HG02642 (cell line): ENCODE data around the gene ASGR2.
"Not testable (repeated sequence)": the region's sequence is repeated elsewhere in the genome, so short reads cannot be mapped to it uniquely, and the experiment has no call there.

ENCODE experiments used
- ATAC-seq: cut with Tn5 transposase; IDR thresholded peaks from one replicate; pipeline ENCODE4 v1.9.1; 2021; ENCODE audit warnings: mild to moderate bottlenecking; ENCODE audit not compliant: unreplicated experiment, poor library complexity

Gene ASGR2

GRCh38 chr17:7127501-7127900 lies 12.9 kb upstream of the ASGR2 start:
- not testable (repeated sequence) for ATAC-seq

DNA sequence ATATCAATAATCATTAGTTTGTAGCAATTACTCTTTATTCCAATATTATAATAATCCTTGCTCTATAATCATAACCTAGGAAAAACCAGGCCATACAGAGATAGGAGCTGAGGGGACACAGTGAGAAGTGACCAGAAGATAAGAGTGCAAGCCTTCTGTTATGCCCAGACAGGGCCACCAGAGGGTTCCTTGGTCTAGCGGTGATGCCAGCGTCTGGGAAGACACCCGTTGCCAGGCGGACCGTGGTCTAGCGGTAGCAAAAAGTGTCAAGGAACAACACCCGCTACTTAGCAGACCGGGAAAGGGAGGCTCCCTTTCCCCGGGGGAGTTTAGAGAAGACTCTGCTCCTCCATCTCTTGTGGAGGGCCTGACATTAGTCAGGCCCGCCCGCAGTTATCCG lies 11.8 kb upstream of the ASGR2 start:
- ATAC-seq: not testable (repeated sequence)

DNA sequence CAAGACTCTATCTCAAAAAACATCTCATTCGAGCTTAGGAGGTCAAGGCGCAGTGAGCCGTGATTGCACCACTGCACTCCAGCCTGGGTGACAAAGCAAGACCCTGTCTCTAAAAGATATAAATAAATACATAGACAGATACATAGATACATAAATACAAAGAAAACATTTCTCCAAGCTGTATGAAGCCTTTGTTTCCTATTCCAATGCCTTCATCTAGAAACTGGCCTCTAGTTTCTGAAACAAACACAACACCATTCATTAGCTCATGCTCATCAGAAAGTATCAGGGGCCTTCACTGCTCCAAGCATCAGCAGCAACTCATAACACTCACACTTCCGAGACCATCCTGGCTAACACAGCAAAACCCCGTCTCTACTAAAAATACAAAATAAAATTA lies 10.3 kb upstream of the ASGR2 start:
- ATAC-seq: no peak

- no peak for ATAC-seq
Observed at GRCh38 chr17:7123844-7124243, 9.2 kb upstream of the ASGR2 start.

GRCh38 chr17:7122381-7122780 lies 7.8 kb upstream of the ASGR2 start:
- ATAC-seq: no peak

- ATAC-seq: not testable (repeated sequence)
Observed at GRCh38 chr17:7120635-7121034, 6.0 kb upstream of the ASGR2 start.

GRCh38 chr17:7120123-7120522 lies 5.5 kb upstream of the ASGR2 start:
- ATAC-seq: no peak

GRCh38 chr17:7119314-7119713 lies 4.7 kb upstream of the ASGR2 start:
- no peak for ATAC-seq

- no peak for ATAC-seq
Observed at GRCh38 chr17:7114875-7115614, 423 bp upstream of the ASGR2 start.

DNA sequence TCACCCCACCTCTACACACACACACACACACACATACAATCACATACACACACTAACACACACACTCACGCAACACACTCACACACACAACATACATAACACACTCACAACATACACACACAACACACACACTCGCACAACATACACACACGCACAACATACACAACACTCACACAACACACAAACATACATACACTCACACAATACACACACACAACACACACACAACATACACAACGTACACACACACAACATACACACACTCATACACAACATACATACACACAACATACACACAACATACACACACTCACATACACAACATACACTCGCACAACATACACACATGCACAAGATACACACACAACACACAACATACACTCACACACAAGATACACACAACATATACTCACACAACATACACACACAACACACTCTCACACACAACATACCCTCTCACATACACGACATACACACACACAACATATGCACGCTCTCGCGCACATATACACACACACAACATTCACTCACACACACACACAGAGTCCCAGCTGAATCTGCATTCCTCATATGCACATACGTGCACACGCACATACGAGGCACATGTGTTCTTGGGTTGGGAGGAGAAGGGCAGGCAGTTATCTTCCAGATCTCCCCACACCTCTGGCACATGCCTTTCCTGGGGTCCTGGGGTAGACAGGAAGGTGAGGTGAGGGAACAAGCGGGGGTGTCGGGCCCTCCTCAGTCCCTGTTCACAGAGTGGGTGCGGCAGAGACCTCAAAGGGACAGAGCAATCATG lies 1.1 kb downstream of the ASGR2 start:
- no peak for ATAC-seq

GRCh38 chr17:7112510-7113108 lies 2.0 kb downstream of the ASGR2 start:
- ATAC-seq: no peak

- no peak for ATAC-seq
Observed at GRCh38 chr17:7111784-7112509, 2.7 kb downstream of the ASGR2 start.

DNA sequence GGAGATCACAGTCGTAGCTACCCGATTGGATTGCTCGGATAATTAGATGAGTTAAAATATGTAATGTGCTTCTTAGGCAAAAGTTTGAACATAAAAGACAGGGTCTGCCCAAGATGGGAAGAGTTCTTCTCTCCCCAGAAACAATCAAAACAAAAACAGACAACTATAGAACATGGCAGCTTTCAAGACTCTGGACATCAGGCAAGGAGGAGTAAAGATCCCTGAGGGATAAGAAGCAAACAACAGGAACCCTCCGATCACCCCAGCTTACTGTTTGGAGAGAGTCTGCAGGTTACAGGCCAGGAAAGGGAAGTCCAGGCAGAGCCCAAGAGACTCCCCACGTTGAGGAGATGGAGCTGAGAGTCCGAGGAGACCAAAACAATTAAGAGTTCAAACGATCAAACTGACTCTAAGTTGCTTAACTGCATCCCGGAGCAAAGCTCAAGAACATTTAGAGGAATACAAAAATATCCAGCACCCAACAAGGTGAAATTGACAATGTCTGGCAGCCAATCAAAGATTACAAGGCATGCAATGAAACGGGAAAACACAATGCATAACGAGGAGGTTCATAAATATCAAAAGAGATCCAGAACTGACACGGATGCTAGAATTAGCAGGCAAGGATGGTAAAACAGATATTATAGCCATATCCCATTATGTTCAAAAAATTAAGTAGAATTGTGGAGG lies 3.9 kb downstream of the ASGR2 start:
- no peak for ATAC-seq

DNA sequence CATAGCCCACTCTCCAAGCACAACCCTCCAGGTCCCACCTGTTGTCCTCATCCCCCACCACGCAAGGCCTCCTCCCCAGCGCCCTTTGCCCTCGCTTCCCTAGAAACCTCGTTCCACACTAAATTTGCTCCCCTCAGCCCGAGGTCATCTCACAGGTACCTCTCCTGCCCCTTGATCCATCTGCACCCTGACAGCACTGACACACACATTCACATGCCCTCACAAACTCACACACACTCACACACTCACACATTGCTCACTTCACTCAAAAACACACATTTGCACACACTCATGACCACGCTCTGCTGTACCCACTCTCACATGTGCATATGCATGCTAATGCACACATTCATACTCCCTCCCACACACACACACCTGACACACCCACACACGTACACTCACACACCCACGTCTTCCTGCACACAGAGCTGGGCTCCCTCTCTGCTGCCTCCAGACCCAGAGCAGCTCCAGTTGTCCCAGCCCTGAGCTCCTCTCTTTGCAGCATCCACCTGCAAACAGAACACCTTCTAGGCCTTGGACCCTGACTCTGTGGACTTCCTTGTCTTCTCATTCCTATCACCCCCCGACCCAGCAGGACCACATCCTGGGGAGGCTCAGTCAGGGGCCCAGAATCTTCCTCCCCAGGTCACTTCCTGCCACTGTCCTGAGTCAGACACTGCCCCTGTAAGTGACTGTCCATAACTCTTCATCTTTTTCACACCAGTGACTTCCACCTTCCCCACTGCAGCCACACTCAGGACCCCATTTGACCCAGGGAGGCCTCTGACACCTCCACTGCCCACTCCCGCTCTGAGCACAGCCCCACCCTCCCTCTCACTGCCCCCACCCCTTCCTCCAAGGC lies 4.9 kb downstream of the ASGR2 start:
- ATAC-seq: no peak

- no peak for ATAC-seq
Observed at GRCh38 chr17:7108981-7109380, 5.6 kb downstream of the ASGR2 start.

GRCh38 chr17:7108560-7108925 lies 6.1 kb downstream of the ASGR2 start:
- no peak for ATAC-seq

DNA sequence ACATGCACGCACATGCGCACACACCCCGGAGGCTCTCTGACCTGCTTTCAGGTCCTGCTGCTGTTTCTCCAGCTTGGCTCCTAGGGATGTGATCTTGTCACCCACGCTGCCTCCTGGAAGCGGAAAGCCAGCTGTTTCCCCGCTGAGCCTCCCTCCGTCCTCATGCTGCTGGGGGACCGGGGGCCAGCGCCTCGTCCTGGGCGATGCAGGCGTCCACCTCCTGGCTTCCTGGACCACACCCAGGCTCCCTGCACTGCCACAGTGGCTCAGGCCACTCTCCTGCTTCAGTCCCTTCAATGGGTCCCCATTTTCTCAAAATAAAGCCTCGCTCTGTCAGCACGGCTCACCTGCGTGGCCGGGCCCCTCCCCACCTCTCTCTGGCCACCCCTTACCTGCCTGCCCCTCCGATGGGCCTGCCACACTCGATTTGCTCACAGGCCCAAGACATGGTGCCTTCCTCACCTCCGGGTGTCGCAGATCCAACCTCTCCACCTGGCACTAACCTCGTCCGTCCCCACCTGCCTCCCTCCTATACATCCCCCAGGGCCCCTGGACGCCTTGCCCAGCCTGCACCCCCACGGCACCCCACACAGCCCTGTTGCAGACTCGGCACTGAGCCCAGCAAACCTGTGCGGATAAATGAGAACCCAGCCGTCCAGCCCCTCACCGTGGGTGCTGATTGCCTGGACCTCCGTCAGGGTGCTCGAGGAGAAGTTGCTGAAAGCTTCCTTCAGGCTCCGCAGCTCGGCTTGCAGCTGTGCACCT lies 6.6 kb downstream of the ASGR2 start:
- ATAC-seq: no peak

GRCh38 chr17:7107012-7107754 lies 7.4 kb downstream of the ASGR2 start:
- no peak for ATAC-seq
